ENCODE measurements around the gene SGCE.
"Not testable (repeated sequence)": the region's sequence is repeated elsewhere in the genome, so short reads cannot be mapped to it uniquely, and the experiment has no call there.

Gene SGCE

GRCh38 chr7:94655848-94656657 is at the start of gene SGCE:
Gene SGCE, minus strand, starts transcription at chr7:94656133. Its CDS starts 35 bp downstream, at chr7:94656098.
- peak within 1 kb of the TSS; percentile 79 for H3K4me3 ChIP-seq (replicated peaks; ENCODE audit: low read depth, low read length)
- peak; percentile 85 for DNase-seq (ENCODE audit: low read depth)
- TF ChIP-seq CTCF (IDR thresholded peaks at IDR 0.05; ENCODE audit: low read length, missing control alignments), result peak; percentile 48

DNA sequence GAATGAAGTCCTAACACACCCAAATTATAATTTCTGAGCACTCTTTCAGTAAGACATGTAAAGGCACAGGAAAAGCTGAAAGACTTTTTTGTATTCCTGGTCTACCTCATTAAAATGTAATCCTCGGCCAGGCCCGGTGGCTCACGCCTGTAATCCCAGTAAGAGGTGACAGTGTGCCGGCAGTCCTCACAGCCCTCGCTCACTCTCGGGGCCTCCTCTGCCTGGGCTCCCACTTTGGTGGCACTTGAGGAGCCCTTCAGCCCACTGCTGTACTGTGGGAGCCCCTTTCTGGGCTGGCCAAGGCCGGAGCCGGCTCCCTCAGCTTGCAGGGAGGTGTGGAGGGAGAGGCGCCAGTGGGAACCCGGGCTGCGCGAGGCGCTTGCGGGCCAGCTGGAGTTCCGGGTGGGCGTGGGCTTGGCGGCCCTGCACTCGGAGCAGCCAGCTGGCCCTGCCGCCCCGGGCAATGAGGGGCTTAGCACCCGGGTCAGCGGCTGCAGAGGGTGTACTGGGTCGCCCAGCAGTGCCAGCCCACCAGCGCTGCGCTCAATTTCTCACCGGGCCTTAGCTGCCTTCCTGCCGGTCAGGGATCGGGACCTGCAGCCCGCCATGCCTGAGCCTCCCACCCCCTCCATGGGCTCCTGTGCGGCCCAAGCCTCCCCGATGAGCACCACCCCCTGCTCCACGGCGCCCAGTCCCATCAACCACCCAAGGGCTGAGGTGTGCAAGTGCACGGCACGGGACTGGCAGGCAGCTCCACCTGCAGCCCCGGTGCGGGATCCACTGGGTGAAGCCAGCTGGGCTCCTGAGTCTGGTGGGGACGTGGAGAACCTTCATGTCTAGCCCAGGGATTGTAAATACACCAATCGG is 49.5 kb upstream of the SGCE start:
- H3K4me3 ChIP-seq (replicated peaks; ENCODE audit: low read depth, low read length); DNase-seq (ENCODE audit: low read depth): not testable (repeated sequence)

- H3K4me3 ChIP-seq (replicated peaks; ENCODE audit: low read depth, low read length), result no peak overlapping the region
- TF ChIP-seq CTCF (IDR thresholded peaks at IDR 0.05; ENCODE audit: low read length, missing control alignments), result no peak
- DNase-seq (ENCODE audit: low read depth), result peak; percentile 91
Measured at GRCh38 chr7:94701555-94701973, 45.6 kb upstream of the SGCE start.

- DNase-seq (ENCODE audit: low read depth), result peak; percentile 65
- TF ChIP-seq CTCF (IDR thresholded peaks at IDR 0.05; ENCODE audit: low read length, missing control alignments), result no peak
Measured at GRCh38 chr7:94700926-94701554, 45.1 kb upstream of the SGCE start.

GRCh38 chr7:94698275-94698674 is 42.3 kb upstream of the SGCE start:
- H3K4me3 ChIP-seq (replicated peaks; ENCODE audit: low read depth, low read length), result no peak overlapping the region
- peak; percentile 91 for DNase-seq (ENCODE audit: low read depth)
- no peak for TF ChIP-seq CTCF (IDR thresholded peaks at IDR 0.05; ENCODE audit: low read length, missing control alignments)

More at GRCh38 chr7:94700926-94701554, 45.1 kb upstream of the SGCE start:
- H3K4me3 ChIP-seq (replicated peaks; ENCODE audit: low read depth, low read length), result no peak overlapping the region

- no peak overlapping the region for H3K4me3 ChIP-seq (replicated peaks; ENCODE audit: low read depth, low read length)
- no peak for TF ChIP-seq CTCF (IDR thresholded peaks at IDR 0.05; ENCODE audit: low read length, missing control alignments)
- DNase-seq (ENCODE audit: low read depth), result peak; percentile 97
Measured at GRCh38 chr7:94697035-94697974, 41.4 kb upstream of the SGCE start.

Measured in fibroblast of pulmonary artery (primary cell).